ENCODE measurements around the gene ADAMTSL2.

Gene ADAMTSL2

DNA sequence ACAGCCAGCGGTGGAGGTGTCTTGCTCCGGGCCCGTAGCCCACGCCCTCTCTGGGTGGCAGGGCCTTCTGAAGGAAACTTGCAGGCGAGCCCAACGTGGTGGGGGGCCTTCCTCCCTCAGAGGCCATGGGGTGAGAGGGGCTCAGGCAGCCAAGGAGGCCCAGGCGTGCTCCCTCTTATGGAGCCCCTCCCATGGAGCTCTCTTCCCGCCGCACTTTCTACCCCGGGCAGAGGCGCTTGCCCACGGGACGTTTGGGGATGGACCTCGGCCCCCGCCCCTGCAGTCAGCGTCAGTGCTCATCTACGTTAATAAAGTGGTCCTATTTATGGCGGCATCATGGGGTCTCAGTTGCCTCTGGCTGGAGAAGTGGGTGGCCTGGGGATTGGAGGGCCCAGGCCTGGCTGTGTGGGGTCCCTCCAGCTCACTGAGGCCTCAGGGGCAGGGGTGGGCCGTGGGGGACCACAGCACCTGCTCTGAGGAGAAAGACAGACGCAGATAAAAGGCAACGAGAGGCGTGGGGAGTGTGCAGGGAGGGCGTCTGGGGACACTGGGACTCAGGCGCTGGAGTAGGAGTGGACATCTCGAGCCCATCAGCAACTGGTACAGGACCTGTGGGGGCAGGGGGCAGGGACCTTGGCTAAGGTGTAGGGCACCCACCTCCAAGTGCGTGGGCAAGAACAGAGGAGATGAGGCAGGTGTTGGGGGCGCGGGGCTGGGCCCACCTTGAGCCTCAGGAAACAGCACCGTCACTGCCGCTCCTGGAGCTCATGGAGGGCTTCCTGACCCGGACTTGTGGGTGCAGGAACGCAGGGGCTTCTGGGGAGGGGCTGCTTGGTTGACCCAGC, 40.9 kb downstream of the ADAMTSL2 start:
- TF ChIP-seq SIN3A (IDR thresholded peaks at IDR 0.05; ENCODE audit: borderline replicate concordance, insufficient read depth, low read length): no peak
- TF ChIP-seq POLR2AphosphoS5 (IDR thresholded peaks at IDR 0.05; ENCODE audit: low read depth, low read length): no peak

DNA sequence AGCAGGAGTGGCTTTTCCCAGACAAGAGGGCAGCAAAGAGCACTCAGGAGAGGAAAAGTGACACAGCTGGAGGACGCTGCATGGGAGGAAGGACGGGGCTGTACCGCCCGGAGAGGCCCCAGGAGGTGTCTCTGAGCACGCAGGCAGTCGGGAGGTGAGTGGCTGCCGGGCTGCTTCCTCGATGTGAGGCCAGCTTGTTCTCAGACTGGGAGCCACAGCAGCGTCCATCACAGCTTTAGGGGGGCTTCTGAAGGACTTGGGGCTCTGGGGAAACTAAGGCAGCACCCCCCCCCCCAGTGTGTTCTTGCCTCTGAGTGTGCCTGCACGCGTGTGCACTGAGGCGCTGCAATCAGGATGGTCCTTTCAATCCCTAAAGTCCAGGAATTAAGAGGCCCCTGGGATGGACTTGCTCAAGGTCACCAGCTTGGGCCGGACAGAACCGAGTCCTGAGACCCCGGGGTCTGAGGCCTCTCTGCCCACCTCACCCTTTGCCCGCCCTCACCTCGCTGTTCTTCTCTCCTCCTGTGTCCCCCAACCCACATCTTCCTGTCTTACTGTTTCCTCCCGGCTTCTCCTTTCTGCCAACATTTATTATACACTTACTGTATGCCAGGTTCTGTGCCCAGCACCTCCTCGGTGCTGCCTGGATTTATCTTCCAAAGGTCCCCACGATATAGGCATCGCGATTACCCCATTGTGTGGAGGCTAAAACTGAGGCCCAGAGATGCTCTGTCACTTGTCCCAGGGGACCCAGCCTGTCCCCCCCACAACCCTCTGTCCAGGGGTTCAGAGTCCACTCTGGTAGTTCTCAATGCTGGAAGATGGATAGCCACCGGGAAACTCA, 41.7 kb downstream of the ADAMTSL2 start:
- TF ChIP-seq FOXP2 (optimal IDR thresholded peaks at IDR 0.05; ENCODE audit: borderline replicate concordance, extremely low read depth, extremely low read length, insufficient read depth) (no peak), TAF1 (IDR thresholded peaks at IDR 0.05; ENCODE audit: borderline replicate concordance, insufficient read depth, low read length) (no peak), POLR2AphosphoS5 (IDR thresholded peaks at IDR 0.05; ENCODE audit: low read depth, low read length) (no peak), SIN3A (IDR thresholded peaks at IDR 0.05; ENCODE audit: borderline replicate concordance, insufficient read depth, low read length) (no peak)
- TF ChIP-seq, protein P1, sequence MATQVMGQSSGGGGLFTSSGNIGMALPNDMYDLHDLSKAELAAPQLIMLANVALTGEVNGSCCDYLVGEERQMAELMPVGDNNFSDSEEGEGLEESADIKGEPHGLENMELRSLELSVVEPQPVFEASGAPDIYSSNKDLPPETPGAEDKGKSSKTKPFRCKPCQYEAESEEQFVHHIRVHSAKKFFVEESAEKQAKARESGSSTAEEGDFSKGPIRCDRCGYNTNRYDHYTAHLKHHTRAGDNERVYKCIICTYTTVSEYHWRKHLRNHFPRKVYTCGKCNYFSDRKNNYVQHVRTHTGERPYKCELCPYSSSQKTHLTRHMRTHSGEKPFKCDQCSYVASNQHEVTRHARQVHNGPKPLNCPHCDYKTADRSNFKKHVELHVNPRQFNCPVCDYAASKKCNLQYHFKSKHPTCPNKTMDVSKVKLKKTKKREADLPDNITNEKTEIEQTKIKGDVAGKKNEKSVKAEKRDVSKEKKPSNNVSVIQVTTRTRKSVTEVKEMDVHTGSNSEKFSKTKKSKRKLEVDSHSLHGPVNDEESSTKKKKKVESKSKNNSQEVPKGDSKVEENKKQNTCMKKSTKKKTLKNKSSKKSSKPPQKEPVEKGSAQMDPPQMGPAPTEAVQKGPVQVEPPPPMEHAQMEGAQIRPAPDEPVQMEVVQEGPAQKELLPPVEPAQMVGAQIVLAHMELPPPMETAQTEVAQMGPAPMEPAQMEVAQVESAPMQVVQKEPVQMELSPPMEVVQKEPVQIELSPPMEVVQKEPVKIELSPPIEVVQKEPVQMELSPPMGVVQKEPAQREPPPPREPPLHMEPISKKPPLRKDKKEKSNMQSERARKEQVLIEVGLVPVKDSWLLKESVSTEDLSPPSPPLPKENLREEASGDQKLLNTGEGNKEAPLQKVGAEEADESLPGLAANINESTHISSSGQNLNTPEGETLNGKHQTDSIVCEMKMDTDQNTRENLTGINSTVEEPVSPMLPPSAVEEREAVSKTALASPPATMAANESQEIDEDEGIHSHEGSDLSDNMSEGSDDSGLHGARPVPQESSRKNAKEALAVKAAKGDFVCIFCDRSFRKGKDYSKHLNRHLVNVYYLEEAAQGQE (IDR thresholded peaks at IDR 0.05; ENCODE audit: insufficient read depth in 1 of 2, low read depth in 2 of 2, low read length in 2 of 2): no peak

DNA sequence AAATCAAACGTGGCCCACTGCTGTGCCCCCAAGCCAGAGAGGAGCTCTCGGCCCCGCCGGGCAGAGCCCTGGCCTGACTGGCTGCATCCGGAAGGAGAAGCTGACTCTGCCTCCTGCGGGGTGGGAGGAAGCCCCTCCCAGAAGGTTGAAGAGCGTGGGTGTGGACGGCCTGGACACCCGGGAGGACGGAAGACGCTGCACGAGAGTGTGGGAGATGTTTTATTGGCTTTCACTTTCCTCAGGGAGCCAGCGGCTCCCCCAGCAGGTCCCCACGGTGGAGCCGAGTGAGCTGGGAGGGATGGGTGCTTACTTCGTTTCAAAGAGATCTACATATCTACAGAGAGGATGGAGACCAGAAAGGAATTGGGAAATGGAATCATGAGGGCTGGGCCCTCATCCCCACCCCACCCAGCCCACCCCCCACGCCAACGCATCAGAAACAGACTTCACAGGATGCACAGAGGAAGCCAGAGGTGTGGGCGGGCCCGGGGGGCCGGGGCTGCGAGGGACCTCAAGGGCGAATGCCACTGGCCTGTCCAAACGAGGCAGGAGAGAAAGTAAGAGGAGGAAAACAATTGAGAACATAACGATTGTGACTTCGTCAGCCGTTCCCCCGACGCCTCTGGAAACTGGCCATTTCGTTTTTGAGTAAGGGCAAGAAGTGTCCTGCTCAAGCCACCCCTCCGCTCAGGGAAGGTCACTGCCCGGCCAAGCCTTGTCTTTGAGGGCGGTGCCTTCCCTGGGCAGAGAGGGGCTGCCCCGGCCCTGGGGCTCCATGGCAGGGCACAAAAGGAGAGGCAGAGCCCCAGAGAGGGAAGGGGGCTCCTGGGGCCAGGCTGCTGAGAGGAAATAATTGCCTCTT, 42.6 kb downstream of the ADAMTSL2 start:
- TF ChIP-seq TAF1 (IDR thresholded peaks at IDR 0.05; ENCODE audit: borderline replicate concordance, insufficient read depth, low read length) (no peak), SIN3A (IDR thresholded peaks at IDR 0.05; ENCODE audit: borderline replicate concordance, insufficient read depth, low read length) (no peak), POLR2AphosphoS5 (IDR thresholded peaks at IDR 0.05; ENCODE audit: low read depth, low read length) (no peak), FOXP2 (optimal IDR thresholded peaks at IDR 0.05; ENCODE audit: borderline replicate concordance, extremely low read depth, extremely low read length, insufficient read depth) (no peak)
- TF ChIP-seq, protein P1 (IDR thresholded peaks at IDR 0.05; ENCODE audit: insufficient read depth in 1 of 2, low read depth in 2 of 2, low read length in 2 of 2): no peak

DNA sequence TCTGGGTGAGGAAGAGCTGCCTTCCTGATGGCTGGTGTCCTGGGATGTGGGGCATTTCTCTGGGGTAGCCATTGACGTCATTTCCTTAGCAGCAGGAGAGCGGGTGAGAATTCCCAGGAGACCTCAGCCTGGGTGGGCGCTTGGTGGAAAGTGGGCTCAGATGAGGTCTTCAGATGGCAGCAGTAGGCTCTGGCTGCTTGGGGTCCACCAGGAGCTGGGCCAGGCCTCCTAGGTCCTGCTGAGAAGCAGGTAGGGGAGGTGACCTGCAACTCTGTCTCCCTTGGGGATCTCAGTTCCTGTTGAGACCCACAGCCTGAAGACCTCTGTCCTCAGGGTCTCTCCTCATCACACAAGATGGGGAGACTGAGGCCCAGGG, 43.2 kb downstream of the ADAMTSL2 start:
- TF ChIP-seq, protein P1 (IDR thresholded peaks at IDR 0.05; ENCODE audit: insufficient read depth in 1 of 2, low read depth in 2 of 2, low read length in 2 of 2): no peak
- TF ChIP-seq SIN3A (IDR thresholded peaks at IDR 0.05; ENCODE audit: borderline replicate concordance, insufficient read depth, low read length) (no peak), FOXP2 (optimal IDR thresholded peaks at IDR 0.05; ENCODE audit: borderline replicate concordance, extremely low read depth, extremely low read length, insufficient read depth) (no peak), POLR2AphosphoS5 (IDR thresholded peaks at IDR 0.05; ENCODE audit: low read depth, low read length) (no peak), TAF1 (IDR thresholded peaks at IDR 0.05; ENCODE audit: borderline replicate concordance, insufficient read depth, low read length) (no peak)
